Urinary bladder (tissue), 4 donors: ENCODE results near the gene SLC27A5. TPM values are rescaled to one million over a fixed set of nuclear protein-coding genes. Genes with fewer than 3 reads are reported as not detected.

ENCODE experiments used
- DNase-seq: peaks from one replicate; pipeline ENCODE4 v3.0.0-alpha.2; 2015; ENCODE audit errors: extremely low spot score
- H3K27ac ChIP-seq: one replicate; pipeline ENCODE4 v1.5.1; 2013; ENCODE audit warnings: low read depth, mild to moderate bottlenecking, moderate library complexity
- H3K36me3 ChIP-seq: one replicate; pipeline ENCODE4 v1.6.1; 2013; ENCODE audit warnings: mild to moderate bottlenecking, moderate library complexity; ENCODE audit not compliant: insufficient read depth
- H3K4me1 ChIP-seq: one replicate; pipeline ENCODE4 v1.6.1; 2013; ENCODE audit warnings: mild to moderate bottlenecking, moderate library complexity; ENCODE audit not compliant: insufficient read depth
- H3K4me3 ChIP-seq: one replicate; pipeline ENCODE4 v1.5.1; 2013; ENCODE audit warnings: low read depth, low read length
- WGBS: extraction: QIAGEN DNeasy Blood & Tissue Kit; methylation state at CpG from one replicate; pipeline ENCODE4 v1.1.7; 2013; 5-methylcytosine and 5-hydroxymethylcytosine counted together
- polyA plus RNA-seq: library from polyadenylated mRNA; stranded (reverse); fragments of 200-250 nt; gene quantifications from one replicate; pipeline ENCODE4 v1.2.3, GENCODE V29; 2013
- total RNA-seq: library from RNA; depleted of rRNA; stranded (reverse); fragments of >200 nt; gene quantifications from one replicate; pipeline ENCODE4 v1.2.3, GENCODE V29; 2014
- donor health status: healthy with polysubstance abuse.
- donor health status: healthy.

SLC27A5 gene
- total and polyA plus RNA-seq, 2 donors, result 3.5 to 16.8 TPM

DNA sequence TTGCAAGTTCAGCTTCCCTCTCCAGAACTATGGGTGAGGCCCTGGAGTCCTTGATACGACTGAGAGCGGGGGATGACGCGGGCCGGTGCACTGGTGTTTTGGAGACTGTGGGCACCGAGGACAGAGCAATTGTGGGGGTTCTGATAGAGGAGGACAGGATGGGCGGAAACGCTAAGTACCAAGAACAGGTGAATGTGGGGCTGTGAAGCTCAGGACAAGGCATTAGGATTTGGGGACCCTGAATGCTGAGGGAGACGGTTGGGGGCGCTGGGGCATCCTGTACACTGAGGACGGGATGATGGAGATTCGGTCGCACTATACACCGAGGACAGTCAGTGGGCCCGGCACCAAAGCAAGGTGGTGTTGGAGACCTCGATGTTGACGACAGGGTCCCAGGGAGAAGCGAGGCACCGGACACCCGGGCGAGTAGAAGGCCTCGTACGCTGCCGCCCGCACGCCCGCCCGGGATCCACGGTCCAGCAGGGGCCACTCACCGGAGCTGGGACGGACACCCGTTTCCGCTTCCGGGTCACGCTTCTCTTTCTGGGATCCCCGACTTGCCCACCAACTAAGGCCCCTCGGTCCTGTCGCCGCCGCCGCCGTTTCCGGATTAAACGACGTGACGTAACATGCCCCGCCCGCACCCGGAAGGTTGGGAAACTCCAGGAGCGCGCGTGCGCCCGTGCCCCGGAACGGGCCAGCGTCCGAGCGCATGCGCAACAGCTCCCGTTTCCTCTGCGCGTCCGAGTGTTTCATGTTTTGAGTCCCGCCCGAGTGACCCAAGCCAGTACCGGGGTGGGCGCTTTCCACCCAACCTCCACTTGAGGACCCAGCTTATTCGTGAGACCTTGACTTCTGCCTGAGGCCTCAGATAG lies 42.9 kb upstream of the SLC27A5 start, which contains the start of gene CHMP2A:
TSS of gene CHMP2A (minus strand) at position 612 of the 875 bp plus-strand sequence. CDS start 893 bp downstream, outside the sequence.
- under 1% methylated on average over 69 of the region's 69 CpGs for WGBS
- Histone ChIP-seq H3K4me3 (peak within 1 kb of the TSS; percentile 48), H3K4me1 (no peaks in the 10 kb centered on the region), H3K36me3 (no peaks in the 10 kb centered on the region), H3K27ac (peak within 1 kb of the TSS; percentile 88)
- DNase-seq, result peak; percentile 91

DNA sequence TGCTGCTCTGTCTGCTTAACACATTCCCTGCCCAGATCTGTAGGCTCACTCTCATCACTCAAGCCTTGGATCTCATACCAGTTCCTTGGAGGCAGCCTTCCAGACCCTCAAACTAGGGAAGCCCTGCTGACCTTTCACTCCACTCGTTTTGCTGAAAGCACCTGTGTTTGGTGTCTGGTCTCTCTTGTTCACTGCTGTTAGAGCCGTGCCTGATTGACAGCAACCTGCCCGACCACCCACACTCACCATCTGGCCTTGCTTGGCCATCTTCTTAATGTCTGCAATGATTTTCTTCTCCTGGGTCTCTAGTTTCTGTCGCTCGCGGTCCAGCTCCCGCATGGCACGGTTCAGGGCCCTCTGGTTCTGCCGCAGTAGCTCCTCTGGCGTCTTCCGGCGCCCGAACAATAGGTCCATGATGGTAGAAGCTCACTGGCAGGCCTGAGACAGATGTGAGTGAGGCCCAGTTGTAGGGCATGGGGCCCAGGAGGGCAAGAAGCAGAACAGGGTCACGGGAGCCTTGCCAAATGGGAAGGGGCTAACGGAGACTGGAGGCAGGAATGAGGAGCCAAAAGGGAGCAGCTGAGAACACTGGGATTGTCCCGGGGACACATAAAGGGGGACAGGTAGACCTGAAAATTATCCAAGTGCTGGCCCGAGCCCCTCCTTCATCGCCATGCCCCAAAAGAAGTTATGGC lies 42.2 kb upstream of the SLC27A5 start:
- 33% methylated on average over 18 of the region's 18 CpGs for WGBS
- peak overlapping the region; percentile 11 for H3K27ac ChIP-seq
- peak overlapping the region; percentile 48 for H3K4me3 ChIP-seq
- H3K4me1 ChIP-seq, result no peaks in the 10 kb centered on the region
- H3K36me3 ChIP-seq, result peaks cover 2% of the 10 kb centered on the region
- no peak for DNase-seq

DNA sequence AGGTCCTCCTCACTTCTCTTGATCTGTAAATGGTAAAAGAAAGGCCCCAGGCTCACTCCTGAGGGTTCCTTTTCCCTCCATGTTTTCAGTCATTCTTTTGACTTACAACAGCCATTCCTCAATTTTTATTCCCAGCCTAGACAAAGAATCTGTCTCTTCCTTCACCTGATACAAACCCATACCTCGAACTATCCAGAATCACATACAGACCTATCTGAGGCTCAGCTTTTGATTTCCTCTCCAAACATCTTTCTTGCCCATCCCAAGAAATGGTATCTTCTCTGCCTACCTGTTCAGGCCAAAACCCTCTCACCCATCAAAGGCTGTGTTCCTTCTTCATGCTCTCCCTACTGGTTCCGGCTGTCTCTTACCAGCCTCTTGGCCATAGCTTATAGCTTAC lies 40.9 kb upstream of the SLC27A5 start:
- WGBS, result 89% methylated on average over 2 of the region's 2 CpGs
- H3K27ac ChIP-seq, result no peak overlapping the region
- no peaks in the 10 kb centered on the region for H3K4me1 ChIP-seq
- peaks cover 6% of the 10 kb centered on the region for H3K36me3 ChIP-seq
- no peak overlapping the region for H3K4me3 ChIP-seq
- no peak for DNase-seq

DNA sequence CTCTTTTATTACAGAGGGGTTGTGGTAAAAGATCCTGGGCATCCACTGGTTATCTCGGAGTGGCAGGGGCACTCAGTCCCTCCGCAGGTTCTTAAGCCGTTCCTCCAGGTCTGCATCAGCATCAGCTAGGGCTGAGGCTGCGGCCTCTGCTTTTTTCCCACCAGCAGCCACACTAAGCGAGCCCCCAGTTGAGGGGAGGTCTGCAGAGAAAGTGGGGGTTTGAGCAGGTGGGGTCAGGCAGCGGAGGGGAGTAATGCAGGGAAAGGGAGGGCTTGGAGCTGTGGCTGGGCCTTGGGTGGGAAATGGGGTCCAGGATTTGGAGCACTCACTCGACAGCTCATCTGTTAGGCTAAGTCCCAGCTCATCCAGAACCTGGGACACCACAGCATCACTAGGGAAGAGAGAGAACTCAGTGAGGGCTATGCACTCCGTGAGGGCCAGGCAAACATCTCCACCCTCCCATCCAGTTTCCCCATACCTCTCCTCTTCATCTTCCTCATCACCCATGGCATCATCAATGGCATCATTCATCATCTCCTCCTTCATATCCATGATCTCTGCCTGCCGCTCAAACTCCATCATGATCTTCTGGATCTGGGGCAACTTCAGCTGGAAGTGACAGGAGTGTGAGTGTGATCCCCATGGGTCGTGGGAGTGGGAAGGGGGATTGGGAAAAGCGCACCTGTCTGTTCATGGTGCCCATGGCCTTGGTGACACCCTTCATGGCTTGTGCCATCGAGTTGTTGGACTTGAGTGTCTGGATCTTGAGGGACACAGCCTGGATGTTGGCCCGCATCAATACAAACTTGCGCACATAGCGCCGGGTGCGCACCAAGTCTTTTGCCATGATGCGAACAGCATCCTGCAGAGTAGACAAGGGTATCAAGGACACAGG lies 40.0 kb upstream of the SLC27A5 start:
- H3K4me1 ChIP-seq, result no peaks in the 10 kb centered on the region
- H3K27ac ChIP-seq, result no peak overlapping the region
- no peak overlapping the region for H3K4me3 ChIP-seq
- H3K36me3 ChIP-seq, result peaks cover 6% of the 10 kb centered on the region
- DNase-seq, result no peak
- WGBS, result 92% methylated on average over 18 of the region's 18 CpGs

DNA sequence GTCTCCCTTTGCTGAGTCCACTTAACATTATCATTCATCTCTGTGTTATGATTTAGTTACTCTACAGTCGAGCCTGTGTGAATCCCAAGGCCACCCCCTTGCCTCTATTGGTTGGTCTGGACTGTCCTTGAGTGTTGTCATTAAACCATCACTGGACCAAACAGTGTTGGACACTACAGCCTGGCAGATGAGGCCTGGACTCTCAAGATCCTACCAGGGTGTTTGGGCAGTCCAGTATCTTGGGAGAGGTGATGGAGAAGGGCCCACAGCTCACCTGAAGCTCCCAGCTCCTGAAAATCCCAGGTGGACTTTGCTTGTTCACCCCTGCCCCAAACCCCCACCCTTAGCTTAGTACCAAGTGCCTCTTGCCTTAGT lies 39.3 kb upstream of the SLC27A5 start:
- H3K4me3 ChIP-seq, result no peak overlapping the region
- H3K27ac ChIP-seq, result no peak overlapping the region
- 38% methylated on average over 1 of the region's 1 CpG for WGBS
- DNase-seq, result no peak
- no peaks in the 10 kb centered on the region for H3K4me1 ChIP-seq
- peaks cover 6% of the 10 kb centered on the region for H3K36me3 ChIP-seq

DNA sequence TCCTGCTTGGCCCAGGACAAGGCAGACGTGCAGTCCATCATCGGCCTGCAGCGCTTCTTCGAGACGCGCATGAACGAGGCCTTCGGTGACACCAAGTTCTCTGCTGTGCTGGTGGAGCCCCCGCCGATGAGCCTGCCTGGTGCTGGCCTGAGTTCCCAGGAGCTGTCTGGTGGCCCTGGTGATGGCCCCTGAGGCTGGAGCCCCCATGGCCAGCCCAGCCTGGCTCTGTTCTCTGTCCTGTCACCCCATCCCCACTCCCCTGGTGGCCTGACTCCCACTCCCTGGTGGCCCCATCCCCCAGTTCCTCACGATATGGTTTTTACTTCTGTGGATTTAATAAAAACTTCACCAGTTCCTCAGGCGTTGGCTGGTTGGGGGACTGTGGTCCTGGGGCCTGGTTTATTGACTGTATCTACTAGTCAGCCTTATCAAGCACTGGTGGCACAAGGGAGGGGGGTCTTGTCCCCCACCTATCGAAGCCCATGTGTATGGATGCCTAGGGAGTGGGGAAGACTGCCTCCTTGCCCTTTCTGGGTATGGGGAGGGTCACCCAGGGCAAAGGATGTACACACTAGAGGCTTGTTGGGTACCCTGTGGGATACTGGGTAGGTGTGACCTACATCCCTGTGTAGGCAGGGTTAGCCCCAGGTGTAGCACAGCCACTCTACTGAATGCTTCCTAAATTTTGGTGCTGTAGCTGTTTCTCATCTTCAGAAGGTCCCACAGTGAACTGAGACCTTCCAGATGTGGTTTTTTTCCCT lies 38.8 kb upstream of the SLC27A5 start:
- H3K36me3 ChIP-seq, result peaks cover 6% of the 10 kb centered on the region
- no peak overlapping the region for H3K4me3 ChIP-seq
- DNase-seq, result no peak
- WGBS, result 84% methylated on average over 13 of the region's 13 CpGs
- H3K27ac ChIP-seq, result no peak overlapping the region
- peaks cover 4% of the 10 kb centered on the region for H3K4me1 ChIP-seq

DNA sequence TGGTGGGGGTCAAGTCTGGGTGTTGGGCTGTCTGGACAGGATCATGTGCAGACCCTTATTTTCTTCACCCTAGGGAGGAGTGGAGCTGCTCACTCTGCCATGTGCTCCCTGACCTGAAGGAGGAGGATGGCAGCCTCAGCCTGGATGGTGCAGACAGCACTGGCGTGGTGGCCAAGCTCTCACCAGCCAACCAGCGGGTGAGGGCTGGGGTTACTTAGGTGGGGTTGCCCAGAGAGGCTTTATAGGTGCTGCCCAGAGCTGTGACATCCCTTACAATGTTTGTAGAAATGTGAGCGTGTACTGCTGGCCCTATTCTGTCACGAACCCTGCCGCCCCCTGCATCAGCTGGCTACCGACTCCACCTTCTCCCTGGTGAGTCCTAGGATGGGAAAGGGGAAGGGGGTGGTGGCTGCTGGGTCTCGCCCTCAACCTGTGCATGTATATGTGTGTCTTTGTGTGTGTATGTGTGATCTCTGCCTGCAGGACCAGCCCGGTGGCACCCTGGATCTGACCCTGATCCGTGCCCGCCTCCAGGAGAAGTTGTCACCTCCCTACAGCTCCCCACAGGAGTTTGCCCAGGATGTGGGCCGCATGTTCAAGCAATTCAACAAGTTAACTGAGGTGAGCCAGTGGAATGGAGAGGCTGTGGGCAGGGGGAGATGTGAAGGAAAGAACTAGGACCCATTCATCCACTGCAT lies 38.0 kb upstream of the SLC27A5 start:
- DNase-seq, result no peak
- Histone ChIP-seq H3K36me3 (peaks cover 6% of the 10 kb centered on the region), H3K4me1 (peaks cover 5% of the 10 kb centered on the region), H3K27ac (no peak overlapping the region), H3K4me3 (no peak overlapping the region)
- WGBS, result 90% methylated on average over 11 of the region's 11 CpGs

DNA sequence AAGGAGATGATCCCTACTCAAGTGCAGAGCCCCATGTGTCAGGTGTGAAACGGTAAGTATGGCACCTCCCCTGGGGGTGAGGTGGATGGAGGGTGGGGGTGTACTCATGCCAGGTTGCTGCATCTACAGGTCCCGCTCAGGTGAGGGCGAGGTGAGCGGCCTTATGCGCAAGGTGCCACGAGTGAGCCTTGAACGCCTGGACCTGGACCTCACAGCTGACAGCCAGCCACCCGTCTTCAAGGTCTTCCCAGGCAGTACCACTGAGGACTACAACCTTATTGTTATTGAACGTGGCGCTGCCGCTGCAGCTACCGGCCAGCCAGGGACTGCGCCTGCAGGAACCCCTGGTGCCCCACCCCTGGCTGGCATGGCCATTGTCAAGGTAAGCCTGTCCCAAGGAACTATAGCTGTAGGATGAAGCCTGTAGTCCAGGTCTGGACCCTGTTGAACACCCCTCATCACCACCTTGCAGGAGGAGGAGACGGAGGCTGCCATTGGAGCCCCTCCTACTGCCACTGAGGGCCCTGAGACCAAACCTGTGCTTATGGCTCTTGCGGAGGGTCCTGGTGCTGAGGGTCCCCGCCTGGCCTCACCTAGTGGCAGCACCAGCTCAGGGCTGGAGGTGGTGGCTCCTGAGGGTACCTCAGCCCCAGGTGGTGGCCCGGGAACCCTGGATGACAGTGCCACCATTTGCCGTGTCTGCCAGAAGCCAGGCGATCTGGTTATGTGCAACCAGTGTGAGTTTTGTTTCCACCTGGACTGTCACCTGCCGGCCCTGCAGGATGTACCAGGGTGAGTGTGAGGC lies 37.3 kb upstream of the SLC27A5 start:
- DNase-seq, result no peak
- WGBS, result 91% methylated on average over 20 of the region's 20 CpGs
- H3K4me3 ChIP-seq, result no peak overlapping the region
- H3K27ac ChIP-seq, result no peak overlapping the region
- H3K4me1 ChIP-seq, result peaks cover 5% of the 10 kb centered on the region
- peaks cover 6% of the 10 kb centered on the region for H3K36me3 ChIP-seq

DNA sequence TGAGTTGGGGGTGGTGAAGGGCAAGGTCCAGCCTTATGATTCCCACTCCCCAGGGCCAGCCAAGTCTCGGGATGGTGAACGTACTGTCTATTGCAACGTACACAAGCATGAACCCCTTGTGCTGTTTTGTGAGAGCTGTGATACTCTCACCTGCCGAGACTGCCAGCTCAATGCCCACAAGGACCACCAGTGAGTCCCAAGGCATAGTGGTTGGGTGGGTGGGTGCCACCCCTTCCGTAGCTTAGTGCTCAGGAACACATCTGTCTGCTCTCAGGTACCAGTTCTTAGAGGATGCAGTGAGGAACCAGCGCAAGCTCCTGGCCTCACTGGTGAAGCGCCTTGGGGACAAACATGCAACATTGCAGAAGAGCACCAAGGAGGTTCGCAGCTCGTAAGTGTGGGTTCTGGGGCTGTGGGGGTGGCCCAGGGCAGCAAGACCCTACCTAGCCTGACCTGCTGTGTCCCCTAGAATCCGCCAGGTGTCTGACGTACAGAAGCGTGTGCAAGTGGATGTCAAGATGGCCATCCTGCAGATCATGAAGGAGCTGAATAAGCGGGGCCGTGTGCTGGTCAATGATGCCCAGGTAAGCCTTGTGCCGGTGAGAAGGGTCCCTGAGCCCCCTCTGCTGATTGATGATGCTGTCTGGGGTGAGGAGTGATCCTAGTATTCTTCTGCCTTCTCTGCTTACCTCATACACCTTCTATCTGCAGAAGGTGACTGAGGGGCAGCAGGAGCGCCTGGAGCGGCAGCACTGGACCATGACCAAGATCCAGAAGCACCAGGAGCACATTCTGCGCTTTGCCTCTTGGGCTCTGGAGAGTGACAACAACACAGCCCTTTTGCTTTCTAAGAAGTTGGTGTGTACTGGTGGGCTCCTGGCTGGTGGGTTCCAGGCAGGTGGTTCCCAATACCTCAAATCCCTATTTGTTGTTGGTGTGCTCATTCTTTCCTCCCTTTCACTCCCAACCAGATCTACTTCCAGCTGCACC lies 35.8 kb upstream of the SLC27A5 start:
- H3K27ac ChIP-seq, result no peak overlapping the region
- H3K4me1 ChIP-seq, result peaks cover 5% of the 10 kb centered on the region
- WGBS, result 85% methylated on average over 18 of the region's 18 CpGs
- H3K36me3 ChIP-seq, result peaks cover 6% of the 10 kb centered on the region
- no peak overlapping the region for H3K4me3 ChIP-seq
- no peak for DNase-seq

DNA sequence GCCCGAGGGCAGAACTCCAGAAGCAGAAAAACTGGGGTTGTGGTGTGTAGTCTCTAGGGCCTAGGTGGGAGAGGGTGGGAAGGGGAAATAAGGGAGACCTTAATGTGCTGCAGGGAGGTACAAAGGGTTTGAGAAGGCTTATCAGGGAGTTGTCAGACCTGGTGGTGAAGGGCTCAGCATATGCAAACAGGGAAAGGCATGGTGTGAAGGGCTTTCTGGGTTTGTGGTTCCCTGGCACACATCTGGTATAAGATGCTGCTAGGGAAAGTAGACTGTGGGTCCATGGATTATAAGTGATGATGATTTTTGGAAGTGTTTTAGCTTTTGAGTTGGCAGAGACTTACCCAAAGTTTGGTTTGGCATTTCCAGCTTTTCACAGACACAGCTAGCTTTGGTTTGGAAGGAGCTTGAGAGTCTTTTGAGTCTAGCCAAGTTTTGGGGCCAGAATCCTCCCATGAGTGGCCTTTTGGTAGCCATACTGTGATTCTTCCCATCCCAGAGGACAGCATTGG lies 34.3 kb upstream of the SLC27A5 start:
- Histone ChIP-seq H3K4me3 (peak overlapping the region; percentile 97), H3K4me1 (peaks cover 5% of the 10 kb centered on the region), H3K27ac (no peak overlapping the region), H3K36me3 (peaks cover 6% of the 10 kb centered on the region)
- no peak for DNase-seq
- WGBS, result 22% methylated on average over 1 of the region's 1 CpG
